Activated T-cell treated with anti-CD3 and anti-CD28 coated beads, Interleukin-2, amount 50 U/mL, for 48 hours (primary cell): Measurements from ENCODE around the gene PGBD1.
"Not testable (repeated sequence)": the region's sequence is repeated elsewhere in the genome, so short reads cannot be mapped to it uniquely, and the experiment has no call there.

Experiments used
- DNase-seq, 2 experiments: peaks; one replicate each; pipeline ENCODE4 v3.0.0-alpha.2; 2020

The PGBD1 gene

DNA sequence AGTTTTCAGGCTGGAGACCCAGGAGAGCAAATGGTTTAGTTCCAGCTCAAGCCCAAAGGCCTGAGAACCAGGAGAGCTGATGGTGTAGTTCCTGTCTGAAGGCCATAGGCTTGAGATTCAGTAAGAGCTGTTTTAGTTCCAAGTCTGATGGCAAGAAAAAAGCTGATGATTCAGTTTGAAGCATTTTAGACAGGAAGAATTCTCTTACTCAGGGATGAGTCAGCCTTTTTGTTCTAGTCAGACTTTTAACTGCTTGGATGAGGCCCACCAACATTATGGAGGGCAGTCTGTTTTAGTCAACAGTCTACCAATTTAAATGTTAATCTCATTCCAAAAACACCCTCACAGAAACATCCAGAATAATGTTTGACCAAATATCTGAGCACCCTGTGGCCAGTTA is 11.9 kb upstream of the PGBD1 start:
- peak in 1 of 2 experiments; percentile 33 for DNase-seq

DNA sequence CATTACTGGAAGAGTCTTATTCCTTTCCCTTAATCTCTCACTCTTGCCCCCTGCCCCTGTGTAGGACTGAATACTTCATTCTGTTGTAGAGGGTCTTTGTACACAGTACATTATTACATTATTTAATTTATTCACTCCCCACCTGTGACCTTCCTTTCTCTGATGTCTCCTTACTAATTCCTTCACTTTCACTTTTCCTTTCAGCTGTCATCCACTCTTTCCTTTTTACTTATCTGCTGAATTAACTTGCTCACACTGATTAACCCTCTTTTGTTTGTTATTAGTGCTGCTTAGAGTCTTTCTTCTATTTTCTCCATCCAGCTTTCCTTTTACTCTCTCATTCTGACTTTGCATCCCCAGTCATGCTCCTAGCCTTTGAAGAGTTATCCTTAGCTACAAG is 6.5 kb upstream of the PGBD1 start:
- DNase-seq, result no peak

DNA sequence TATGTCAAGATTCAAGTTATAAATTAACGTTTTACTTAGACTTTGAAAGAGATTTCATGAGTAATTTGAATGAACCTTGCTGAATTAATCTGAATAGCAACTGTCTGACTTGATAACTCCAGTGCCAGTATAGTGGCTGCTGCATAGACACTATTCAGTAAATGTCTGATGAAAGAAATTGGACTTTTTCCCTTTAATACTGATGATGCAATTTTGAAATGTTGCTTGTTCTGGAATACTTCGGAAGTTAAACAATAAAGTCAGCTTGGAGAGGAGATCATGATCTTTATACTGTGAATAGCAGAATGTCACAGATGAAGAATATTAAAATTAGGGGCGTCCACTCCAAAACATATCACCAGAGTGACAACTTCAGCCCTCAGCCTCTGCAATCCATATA is 3.6 kb upstream of the PGBD1 start:
- no peak for DNase-seq

DNA sequence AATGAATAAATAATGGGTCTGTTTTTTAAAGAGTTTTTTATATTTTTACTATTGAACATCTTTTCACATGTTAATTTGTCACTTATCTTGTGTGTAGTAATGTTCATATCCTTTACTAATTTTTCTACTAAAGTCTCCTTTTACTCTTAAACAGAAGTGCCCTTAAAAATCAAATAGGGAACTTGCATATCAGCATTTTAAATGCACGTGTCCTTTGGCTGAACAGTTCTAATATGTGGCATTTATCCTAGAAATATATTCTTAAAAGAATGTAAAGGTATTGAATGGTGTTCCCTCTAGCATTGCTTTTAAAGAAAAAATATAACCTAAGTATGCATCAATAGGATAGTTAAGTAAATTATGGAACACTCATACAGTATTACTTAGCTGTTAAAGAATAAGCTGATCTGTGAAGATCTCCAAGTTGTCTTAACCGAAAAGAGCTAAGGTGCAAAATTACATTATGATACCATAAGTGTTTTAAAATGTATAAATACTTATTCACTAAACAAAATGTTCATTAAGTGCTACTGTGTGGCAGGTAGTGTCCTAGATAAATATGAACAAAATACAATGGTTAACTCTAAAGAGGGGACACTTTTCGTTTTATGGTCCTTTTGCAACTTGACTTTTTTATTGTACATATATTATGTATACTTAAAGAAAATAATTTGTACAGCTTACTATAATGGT is 631 bp upstream of the PGBD1 start:
- DNase-seq, result no peak

DNA sequence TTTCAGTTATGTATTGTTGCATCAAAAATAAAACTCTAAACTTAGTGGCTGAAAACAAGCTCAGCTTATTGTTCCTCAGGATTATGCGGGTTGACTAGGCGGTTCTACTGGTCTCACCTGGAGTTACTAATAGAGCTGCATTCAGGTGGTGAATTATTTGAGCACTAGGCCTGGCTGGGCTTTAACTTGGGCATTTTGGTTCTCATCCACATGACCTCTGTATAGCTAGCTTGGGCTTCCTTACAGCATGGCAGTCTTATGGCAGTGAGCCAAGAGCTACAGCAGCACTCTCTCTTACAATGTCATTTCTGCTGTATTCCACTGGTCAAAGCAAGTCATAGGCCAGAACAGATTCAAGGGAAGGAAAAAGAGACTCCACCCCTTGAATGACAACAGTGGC is 1.6 kb downstream of the PGBD1 start:
- DNase-seq, result no peak

DNA sequence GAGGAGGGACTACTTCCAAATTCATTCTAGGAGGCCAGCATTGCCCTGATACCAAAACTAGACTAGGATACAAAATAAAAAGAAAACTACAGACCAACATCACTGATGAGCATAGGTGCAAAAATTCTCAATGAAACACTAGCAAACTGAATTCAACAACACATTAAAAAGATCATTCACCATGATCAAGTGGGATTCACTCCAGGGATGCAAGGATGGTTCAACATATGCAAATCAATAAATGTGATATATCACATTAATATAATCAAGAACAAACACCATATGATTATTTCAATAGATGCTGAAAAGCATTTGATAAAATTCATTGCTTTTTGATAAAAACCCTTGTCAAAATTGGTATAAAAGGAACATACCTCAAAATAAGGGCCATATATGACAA is 10.2 kb downstream of the PGBD1 start:
- DNase-seq, result no peak

DNA sequence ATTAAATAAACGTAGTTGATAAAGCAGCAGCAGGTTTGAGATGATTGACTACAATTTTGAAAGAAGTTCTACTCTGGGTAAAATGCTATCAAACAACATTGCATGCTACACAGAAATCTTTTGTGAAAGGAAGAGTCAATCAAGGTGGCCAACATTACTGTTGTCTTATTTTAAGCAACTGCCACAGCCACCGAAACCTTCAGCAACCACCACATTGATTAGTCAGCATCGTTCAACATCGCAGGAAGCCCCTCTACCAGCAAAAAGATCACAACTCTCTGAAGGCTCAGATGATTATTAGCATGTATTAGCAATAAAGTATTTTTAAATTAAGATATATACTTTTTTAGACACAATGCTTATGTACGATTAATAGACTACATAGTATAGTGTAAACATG is 14.0 kb downstream of the PGBD1 start:
- DNase-seq, result no peak

DNA sequence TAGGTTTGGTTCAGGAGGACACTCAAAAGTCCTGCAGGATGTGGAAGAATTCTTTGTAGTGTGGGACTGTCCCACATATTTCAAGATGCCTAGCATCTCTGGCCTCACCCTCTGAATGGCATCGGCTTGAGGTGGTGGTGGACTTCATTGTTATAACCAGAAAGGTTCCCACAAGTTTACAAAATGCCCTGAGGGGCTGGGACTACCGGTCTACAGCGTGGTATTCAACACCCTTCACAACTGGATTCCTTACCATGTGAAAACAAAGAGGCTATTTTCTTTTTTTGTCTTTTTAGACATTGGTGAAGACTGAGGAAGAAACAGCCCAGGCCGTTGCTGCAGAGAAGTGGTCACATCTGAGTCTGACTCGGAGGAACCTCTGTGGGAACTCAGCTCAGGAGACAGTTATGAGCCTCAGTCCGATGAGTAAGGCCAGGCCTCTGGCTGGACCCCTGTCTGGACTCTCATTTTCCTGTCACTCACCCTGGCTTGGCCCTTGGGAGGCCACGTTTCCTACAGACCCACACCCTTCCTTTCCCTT is 15.2 kb downstream of the PGBD1 start:
- no peak for DNase-seq

DNA sequence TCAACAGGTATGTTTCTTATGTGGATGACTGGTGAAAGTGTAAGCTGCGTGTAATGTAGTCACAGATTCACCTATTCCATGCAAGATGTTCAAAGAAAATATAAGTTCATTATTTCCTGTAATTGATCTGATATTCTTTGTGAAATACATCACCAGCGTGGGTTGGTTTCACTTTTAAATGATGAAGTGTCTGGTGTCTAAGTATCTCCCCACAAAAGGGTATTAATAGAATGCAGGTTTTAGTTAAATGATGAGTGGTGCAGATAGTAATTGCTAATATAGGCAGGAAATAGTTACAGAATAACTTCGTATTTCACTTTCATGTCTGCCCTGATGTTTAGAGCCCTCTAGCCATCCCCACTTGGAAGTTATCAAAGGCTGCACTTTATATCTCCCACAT is 22.2 kb downstream of the PGBD1 start:
- no peak for DNase-seq

DNA sequence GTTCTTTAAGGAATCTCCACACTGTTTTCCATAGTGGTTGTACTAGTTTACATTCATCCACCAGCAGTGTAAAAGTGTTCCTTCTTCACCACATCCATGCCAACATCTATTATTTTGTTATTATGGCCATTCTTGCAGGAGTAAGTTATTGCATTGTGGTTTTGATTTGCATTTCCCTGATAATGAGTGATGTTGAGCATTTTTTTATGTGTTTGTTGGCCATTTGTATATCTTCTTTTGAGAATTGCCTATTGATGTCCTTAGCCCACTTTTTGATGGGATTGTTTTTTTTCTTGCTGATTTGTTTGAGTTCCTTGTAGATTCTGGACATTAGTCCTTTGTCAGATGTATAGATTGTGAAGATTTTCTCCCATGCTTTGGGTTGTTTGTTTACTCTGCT is 25.0 kb downstream of the PGBD1 start:
- DNase-seq, result not testable (repeated sequence)

DNA sequence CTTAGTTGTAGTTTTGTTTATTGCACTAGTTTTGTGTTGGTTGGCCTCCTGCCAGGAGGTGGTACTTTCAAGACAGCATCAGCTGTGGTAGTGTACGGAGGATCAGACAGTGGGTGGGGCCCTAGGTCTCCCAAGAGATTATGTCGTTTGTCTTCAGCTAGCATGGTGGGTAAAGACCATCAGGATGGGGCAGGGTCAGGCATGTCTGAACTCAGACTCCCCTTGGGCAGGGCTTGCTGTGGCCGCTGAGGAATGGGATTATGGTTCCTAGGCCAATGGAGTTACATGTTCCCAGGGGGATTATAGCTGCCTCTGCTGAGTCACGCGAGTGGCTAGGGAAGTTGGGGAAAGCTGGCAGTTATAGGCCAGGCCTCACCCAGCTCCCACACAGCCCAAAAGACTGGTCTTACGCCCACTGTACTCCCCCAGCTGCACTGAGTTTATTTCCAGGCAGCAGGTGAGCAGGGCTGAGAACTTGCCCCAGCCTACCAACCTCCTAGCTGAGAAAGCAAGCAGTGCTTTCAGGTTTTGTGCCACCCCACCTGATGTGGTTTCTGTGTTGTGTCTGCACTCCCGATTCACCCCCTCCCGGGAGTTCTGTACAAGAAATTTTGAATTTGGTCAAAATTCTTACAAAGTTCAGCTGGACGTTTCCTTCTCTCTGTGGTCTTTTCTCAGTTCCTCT is 29.9 kb downstream of the PGBD1 start:
- no peak for DNase-seq

DNA sequence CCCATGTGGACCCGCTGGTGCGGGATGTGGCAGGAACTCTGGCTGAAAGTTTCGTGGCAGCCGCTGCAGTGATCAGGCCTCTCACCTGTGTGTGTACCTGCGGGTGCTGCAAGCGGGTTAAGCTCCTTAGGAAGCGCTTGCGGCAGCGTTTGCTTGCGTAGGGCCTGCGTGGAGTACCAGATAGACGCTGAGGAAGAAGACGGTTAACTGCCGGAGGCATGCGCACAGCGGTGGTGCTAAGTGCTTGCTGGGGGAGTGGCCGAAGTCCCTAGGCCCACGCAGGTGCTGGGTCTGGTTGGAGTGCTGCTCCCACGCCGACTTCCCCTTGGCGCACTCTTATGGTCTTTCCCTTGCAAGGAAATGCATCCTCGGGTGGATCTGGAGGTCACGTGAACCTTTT is 31.6 kb downstream of the PGBD1 start:
- DNase-seq, result no peak

DNA sequence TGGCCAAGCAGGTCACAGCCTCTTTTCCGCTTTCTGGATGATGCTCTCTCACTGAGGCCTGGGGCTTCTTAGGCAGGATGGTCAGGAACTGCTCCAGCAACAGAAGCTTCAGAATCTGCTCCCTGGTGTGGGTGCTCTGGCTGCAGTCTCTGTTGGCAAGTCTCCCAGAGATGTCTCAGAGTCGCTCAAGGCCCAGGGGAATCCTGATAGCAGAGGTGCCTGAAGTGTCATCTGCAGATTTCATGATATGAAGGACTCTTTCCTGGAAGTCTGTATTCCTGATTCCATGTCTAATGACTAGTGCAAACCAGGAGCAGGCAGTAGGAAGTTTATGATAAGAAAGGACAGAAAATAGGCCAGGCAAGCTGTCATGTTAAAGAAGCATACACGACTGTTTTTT is 34.3 kb downstream of the PGBD1 start:
- DNase-seq, result no peak

DNA sequence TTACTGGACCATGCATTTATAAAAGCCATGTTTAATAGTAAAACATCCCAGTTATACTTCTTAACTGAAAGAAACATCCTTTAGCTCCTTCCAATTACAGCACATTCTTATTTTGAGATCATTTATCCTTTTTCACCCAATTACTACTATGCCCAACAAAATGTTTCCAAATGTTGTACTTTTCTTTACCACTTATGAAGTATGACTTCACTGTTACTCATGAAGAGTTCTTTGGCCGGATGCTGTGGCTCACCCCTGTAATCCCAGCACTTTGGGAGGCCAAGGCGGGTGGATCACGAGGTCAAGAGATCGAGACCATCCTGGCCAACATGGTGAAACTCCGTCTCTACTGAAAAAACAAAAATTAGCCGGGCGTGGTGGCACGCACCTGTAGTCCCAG is 36.5 kb downstream of the PGBD1 start:
- not testable (repeated sequence) for DNase-seq

DNA sequence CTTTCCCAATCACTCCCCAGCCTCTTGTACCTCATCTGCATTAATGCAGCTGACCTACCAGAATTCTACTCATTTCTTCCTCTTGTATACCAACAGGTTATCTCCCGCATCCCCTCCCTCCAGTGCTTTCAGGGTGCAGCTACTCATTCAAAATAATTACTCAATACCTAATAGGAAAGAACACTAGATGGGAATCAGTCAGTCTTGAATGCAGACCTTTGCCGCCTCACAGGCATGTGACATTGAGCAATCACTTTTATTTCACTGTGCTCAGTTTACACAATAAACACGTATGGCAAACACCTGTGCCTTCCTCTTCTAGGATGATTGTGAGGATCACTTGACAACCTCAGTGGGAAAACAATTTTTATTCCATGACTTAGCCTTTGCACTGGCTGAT is 41.3 kb downstream of the PGBD1 start:
- DNase-seq, result no peak

DNA sequence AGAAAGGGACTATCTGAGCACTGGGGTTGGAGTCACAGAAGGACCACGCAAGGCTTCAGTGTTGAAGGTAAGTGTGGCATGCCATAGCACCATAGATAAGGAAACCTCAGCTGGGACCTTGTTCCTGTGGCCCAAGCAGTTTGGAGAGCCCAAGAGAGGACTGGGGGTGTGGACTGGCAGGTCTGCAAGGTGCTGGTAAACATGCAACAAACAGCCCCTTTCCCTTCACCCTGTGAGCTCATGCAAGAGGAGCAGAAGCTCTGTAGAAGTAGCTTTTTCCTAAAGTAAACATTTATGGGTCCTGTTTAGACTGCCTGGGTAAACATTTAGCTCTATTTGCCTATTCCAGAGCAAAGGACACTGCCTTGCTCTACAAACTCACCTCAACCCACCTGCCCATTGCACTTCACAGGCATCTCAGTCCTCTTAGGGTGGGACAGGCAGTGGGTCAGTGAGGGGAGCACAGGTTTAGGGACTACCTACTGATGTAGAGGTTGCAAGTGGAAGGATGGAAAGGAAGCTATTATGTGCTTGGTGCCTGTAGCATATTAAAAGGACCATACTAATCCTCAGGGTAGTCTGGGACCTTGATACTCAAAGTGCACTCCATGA is 42.5 kb downstream of the PGBD1 start:
- no peak for DNase-seq

DNA sequence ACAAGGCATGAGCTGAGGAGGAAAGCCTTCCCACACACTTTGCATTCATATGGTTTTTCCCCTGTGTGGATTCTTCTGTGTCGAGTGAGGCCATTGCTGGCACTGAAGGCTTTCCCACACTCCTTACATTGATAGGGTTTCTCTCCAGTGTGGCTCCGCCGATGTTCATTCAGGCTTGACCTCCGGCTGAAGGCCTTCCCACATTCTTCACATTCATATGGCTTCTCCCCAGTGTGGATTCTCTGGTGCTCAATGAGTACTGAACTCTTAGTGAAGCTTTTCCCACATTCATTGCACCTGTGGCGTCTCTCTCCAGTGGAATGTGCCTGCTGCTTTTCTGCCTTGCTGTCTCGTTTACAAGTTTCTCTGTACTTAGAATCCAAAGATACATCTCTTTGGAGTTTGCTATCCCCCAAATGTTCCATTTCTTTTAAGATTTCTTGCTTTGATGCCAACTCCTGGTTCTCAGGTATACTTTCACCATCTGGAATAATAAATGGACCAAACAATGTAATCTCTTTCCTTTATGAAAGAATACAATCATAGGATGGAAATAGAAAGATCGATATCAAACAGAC is 45.1 kb downstream of the PGBD1 start:
- DNase-seq, result no peak

DNA sequence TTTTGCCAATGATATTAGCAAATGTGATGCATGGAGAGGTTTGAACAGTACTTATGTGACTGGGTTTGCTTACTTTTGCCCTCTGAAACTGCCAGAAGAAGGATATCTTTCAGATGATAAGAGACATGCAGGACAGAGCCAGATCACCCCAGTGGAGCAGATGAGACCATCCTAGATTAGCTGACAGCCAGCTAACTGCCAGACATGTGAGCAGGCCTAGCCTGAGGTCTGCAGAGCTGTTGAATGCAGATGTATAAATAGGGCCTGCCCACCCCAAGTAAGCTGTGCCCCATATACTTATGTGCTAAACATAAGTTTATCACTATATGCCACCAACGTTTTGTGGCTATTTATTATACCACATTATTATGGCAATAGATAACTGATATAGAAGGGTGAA is 48.7 kb downstream of the PGBD1 start:
- DNase-seq, result no peak

DNA sequence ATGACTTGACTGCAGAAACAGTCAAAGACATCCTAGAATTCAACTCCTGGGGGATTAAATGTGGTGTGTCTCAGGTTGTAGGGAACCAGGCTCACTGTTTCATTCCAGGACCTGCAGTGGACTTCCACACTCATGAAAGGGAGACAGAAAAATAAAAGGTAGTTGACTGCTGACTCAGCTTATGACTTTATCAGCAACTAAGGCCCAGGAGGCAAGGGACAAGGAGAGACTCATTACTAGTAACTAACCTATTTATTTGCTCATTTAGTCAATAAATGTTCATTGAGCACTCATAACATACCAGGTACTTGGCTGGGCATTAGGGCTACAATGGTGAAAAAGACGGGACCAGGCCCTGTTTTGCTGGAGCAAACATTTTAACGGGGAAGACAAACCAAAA is 51.7 kb downstream of the PGBD1 start:
- DNase-seq, result no peak

DNA sequence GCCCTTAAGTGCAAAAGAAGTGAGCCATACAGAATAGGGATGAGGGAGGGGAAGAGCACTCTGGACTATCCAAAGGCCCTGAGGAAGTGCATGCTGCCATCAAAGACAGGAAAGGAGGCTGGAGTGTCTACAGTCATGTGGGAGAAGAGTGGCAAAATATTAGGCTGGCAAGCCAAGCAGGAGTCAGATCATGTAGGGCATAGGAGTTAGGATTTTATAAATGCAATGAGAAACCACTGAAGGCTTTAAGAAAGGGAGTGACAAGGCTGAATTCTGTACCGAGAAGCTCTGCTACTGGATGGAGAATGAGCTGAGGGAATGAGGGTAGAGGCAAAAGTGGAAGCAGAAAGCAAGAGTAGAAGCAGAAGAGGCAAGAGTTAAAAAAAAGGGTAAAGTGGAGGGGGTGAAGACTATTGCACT is 52.2 kb downstream of the PGBD1 start:
- no peak for DNase-seq

DNA sequence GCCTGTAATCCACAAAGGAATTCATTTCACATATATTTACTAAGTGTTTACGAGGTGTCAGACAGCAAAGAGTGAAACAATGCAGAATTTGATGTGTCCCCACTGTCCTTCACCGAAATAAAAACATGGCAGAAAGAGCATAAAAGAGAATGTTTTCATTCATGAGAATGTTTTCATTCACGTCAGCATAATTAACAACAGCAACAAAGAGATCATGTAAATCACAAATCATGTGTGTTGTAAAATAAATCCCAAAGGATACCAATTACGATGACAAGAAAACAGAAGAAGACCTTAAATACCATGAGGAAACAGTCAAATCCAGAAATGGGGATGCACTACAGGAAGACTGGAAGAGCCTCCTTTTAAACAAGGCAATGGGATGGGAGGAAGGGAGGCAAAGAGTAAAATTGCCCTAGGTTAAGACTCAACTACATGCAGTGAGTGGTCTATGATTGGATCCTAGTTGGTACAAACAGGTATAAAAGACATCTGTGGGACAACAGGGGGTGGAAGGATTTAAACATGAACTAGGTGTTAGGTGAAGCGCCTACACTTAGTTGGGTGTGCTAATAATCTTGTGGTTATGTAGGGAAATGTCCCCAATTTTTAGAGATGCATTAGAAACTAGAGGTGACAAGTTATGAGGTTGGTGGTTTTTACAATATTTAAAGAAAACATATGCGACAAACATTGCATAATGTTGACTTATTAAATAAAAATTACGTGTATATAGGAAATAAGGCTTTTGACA is 53.1 kb downstream of the PGBD1 start:
- DNase-seq, result no peak

DNA sequence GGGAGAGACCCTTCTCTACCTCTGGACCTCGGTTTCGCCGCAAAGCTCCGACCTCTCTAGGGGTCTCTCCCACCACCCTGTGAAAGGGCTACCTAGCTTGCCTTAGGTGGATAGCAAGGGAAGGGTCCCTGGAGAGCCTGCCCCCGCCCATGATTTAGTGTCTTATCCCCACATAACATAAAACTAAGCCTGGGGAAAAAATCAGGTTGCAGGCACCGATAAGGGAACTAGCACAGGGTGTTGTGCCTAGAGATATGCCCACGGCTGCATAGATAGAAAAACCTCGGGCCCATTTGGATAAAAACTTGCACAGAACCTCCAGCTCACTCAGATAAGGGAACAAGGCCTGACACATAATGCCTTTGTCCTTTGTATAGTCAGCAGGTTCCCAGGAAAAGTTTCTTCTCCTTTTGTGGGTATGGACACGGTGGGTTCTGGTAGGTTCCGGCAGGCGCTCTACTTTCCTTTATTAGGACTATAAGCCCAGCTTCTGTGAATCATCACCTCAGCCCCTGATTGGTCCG is 53.7 kb downstream of the PGBD1 start:
- no peak for DNase-seq
